ENCODE measurements around the gene IL18R1. TPM values are rescaled to one million over a fixed set of nuclear protein-coding genes. Genes with fewer than 3 reads are reported as not detected.

The IL18R1 gene
- total RNA-seq, 4 donors from 2014 or later, result 1.3 to 10.4 (median 4.6) TPM

GRCh38 chr2:102385522-102385921 is 29.9 kb downstream of the IL18R1 start:
- Histone ChIP-seq H3K4me3 (no peak overlapping the region), H3K27ac (no peak overlapping the region), H3K4me1 (no peaks in the 10 kb centered on the region), H3K27me3 (no peaks in the 10 kb centered on the region), H3K36me3 (no peaks in the 10 kb centered on the region), H3K9me3 (peaks cover 0 to 10% of the 10 kb centered on the region in 2 donors)
- DNase-seq, result no peak
- intact Hi-C loops (cut with DNase I; ENCODE audit: low total_unique reads), result no loop called here
- TF ChIP-seq CTCF (IDR thresholded peaks at IDR 0.05) (no peak), POLR2A (IDR thresholded peaks at IDR 0.05) (no peak)

- Histone ChIP-seq H3K4me1 (no peaks in the 10 kb centered on the region), H3K27ac (no peak overlapping the region), H3K27me3 (no peaks in the 10 kb centered on the region), H3K36me3 (no peaks in the 10 kb centered on the region), H3K4me3 (no peak overlapping the region), H3K9me3 (peaks cover 0 to 10% of the 10 kb centered on the region in 2 donors)
- no peak for DNase-seq
- intact Hi-C loops (cut with DNase I; ENCODE audit: low total_unique reads), result no loop called here
- TF ChIP-seq CTCF (IDR thresholded peaks at IDR 0.05) (no peak), POLR2A (IDR thresholded peaks at IDR 0.05) (no peak)
Observed at GRCh38 chr2:102386004-102386403, 30.4 kb downstream of the IL18R1 start.

GRCh38 chr2:102386867-102387541 is 31.4 kb downstream of the IL18R1 start:
- Histone ChIP-seq H3K27me3 (no peaks in the 10 kb centered on the region), H3K27ac (no peak overlapping the region), H3K4me3 (no peak overlapping the region), H3K4me1 (no peaks in the 10 kb centered on the region), H3K9me3 (peaks cover 0 to 10% of the 10 kb centered on the region in 2 donors), H3K36me3 (no peaks in the 10 kb centered on the region)
- no peak for TF ChIP-seq POLR2A (IDR thresholded peaks at IDR 0.05)
- TF ChIP-seq CTCF (IDR thresholded peaks at IDR 0.05), result no peak
- DNase-seq, result no peak
- intact Hi-C loops (cut with DNase I; ENCODE audit: low total_unique reads), result no loop called here

- intact Hi-C loops (cut with DNase I; ENCODE audit: low total_unique reads), result no loop called here
- TF ChIP-seq CTCF (IDR thresholded peaks at IDR 0.05) (no peak), POLR2A (IDR thresholded peaks at IDR 0.05) (no peak)
- H3K4me1 ChIP-seq, result no peaks in the 10 kb centered on the region
- no peak for DNase-seq
- no peaks in the 10 kb centered on the region for H3K27me3 ChIP-seq
- no peak overlapping the region for H3K27ac ChIP-seq
- H3K36me3 ChIP-seq, result no peaks in the 10 kb centered on the region
- H3K4me3 ChIP-seq, result no peak overlapping the region
- peaks cover 0 to 10% of the 10 kb centered on the region in 2 donors for H3K9me3 ChIP-seq
Observed at GRCh38 chr2:102387763-102388546, 32.4 kb downstream of the IL18R1 start.

GRCh38 chr2:102391565-102391964 is 36.0 kb downstream of the IL18R1 start:
- H3K36me3 ChIP-seq, result no peaks in the 10 kb centered on the region
- no peak for DNase-seq
- TF ChIP-seq CTCF (IDR thresholded peaks at IDR 0.05) (no peak), POLR2A (IDR thresholded peaks at IDR 0.05) (no peak)
- no peaks in the 10 kb centered on the region for H3K27me3 ChIP-seq
- H3K4me3 ChIP-seq, result no peak overlapping the region
- intact Hi-C loops (cut with DNase I; ENCODE audit: low total_unique reads), result no loop called here
- no peak overlapping the region for H3K27ac ChIP-seq
- H3K9me3 ChIP-seq, result no peaks in the 10 kb centered on the region
- no peaks in the 10 kb centered on the region for H3K4me1 ChIP-seq
